Sigmoid colon (tissue), 7 donors: Measurements from ENCODE around the gene CNBP. TPM values are rescaled to one million over a fixed set of nuclear protein-coding genes. Genes with fewer than 3 reads are reported as not detected.
"Not testable (repeated sequence)": the region's sequence is repeated elsewhere in the genome, so short reads cannot be mapped to it uniquely, and the experiment has no call there.

Experiments
- DNase-seq: peaks from one replicate; pipeline ENCODE4 v3.0.0-alpha.2; 2019
- H3K27ac ChIP-seq, 4 donors: fragments of 200-600 bp; sonication (generic); one replicate each; pipeline ENCODE4 v1.5.1; 2016 to 2019; ENCODE audit warnings: mild to moderate bottlenecking in 1 of 4
- H3K27me3 ChIP-seq, 3 donors: fragments of 200-600 bp; sonication (generic); one replicate each; pipeline ENCODE4 v1.5.1; 2019; ENCODE audit warnings: mild to moderate bottlenecking in 1 of 3
- H3K36me3 ChIP-seq, 4 donors: fragments of 200-600 bp; sonication (generic); one replicate each; pipeline ENCODE4 v1.5.1; 2016 to 2019
- H3K4me1 ChIP-seq, 4 donors: fragments of 200-600 bp; sonication (generic); one replicate each; pipeline ENCODE4 v1.5.1; 2017 to 2019
- H3K4me3 ChIP-seq, 4 donors: fragments of 200-600 bp; sonication (generic); one replicate each; pipeline ENCODE4 v1.5.1; 2017 to 2019; ENCODE audit warnings: mild to moderate bottlenecking in 2 of 4, moderate library complexity in 1 of 4
- H3K9me3 ChIP-seq, 4 donors: fragments of 200-600 bp in 3 of 4; sonication (generic) in 3 of 4; one replicate each; pipeline versions ENCODE4 v1.5.1 to v1.6.1; 2013 to 2019
- CTCF ChIP-seq, 4 experiments: fragments of 450-650 bp in 3 of 4; fragments of 200-600 bp in 1 of 4; IDR thresholded peaks; one replicate each; pipeline ENCODE4 v1.5.1; 2016 to 2019; ENCODE audit warnings: antibody characterized with exemption in 4 of 4, mild to moderate bottlenecking in 3 of 4, moderate library complexity in 2 of 4
- EP300 ChIP-seq, 4 donors: sonication (generic); formaldehyde crosslinking; IDR thresholded peaks; one replicate each; pipeline ENCODE4 v1.6.1; 2017; ENCODE audit warnings: antibody characterized with exemption in 4 of 4
- POLR2A ChIP-seq, 2 donors: fragments of 450-650 bp; IDR thresholded peaks; one replicate each; pipeline ENCODE4 v1.6.1; 2016; ENCODE audit warnings: antibody characterized with exemption in 2 of 2, mild to moderate bottlenecking in 2 of 2, moderate library complexity in 2 of 2
- POLR2AphosphoS5 ChIP-seq, 4 donors: sonication (generic); formaldehyde crosslinking; IDR thresholded peaks; one replicate each; pipeline ENCODE4 v1.6.1; 2017; ENCODE audit warnings: antibody characterized with exemption in 4 of 4
- WGBS, 2 donors: extraction: QIAGEN DNeasy Blood & Tissue Kit; methylation state at CpG; one replicate each; pipeline ENCODE4 v1.1.7; 2013; 5-methylcytosine and 5-hydroxymethylcytosine counted together
- intact Hi-C: fragments of 100-400 bp; cut with DNase I; formaldehyde crosslinking; loops from one replicate; pipeline ENCODE4 v1.15.1; 2023
- polyA plus RNA-seq, 3 donors: library from polyadenylated mRNA; stranded (reverse); fragments of 200-250 nt; gene quantifications; one replicate each; pipeline ENCODE4 v1.2.3, GENCODE V29; 2013
- total RNA-seq, 4 donors: library from RNA; depleted of rRNA; stranded (reverse); fragments of >200 nt; gene quantifications; one replicate each; pipeline ENCODE4 v1.1.0, GENCODE V29; 2016
- donor health status: healthy with polysubstance abuse.
- donor health status: Bipolar disorder and iron deficiency.
- donor health status: healthy.

Gene CNBP
- total and polyA plus RNA-seq, 7 donors: 251 to 687 (median 398) TPM

GRCh38 chr3:129144786-129145185 lies 38.9 kb downstream of the CNBP start:
- H3K27ac ChIP-seq: no peak overlapping the region
- TF ChIP-seq EP300 (IDR thresholded peaks at IDR 0.05) (no peak), POLR2A (IDR thresholded peaks at IDR 0.05) (no peak), CTCF (IDR thresholded peaks at IDR 0.05) (no peak), POLR2AphosphoS5 (IDR thresholded peaks at IDR 0.05) (no peak)
- H3K27me3 ChIP-seq: no peaks in the 10 kb centered on the region
- intact Hi-C loops: no loop called here
- no peaks in the 10 kb centered on the region for H3K4me1 ChIP-seq
- DNase-seq: no peak
- no peak overlapping the region for H3K4me3 ChIP-seq
- peaks cover 8 to 77% (median 28%) of the 10 kb centered on the region in 4 donors for H3K36me3 ChIP-seq
- no peaks in the 10 kb centered on the region for H3K9me3 ChIP-seq

GRCh38 chr3:129141011-129141410 lies 42.7 kb downstream of the CNBP start:
- H3K27me3 ChIP-seq, H3K4me1 ChIP-seq, DNase-seq, H3K27ac ChIP-seq, H3K9me3 ChIP-seq, H3K4me3 ChIP-seq, intact Hi-C loops: not testable (repeated sequence)
- peaks cover 11 to 90% (median 36%) of the 10 kb centered on the region in 4 donors for H3K36me3 ChIP-seq
- WGBS, 2 donors: 94 to 96% methylated on average over 5 of the region's 5 CpGs

GRCh38 chr3:129139911-129140310 lies 43.8 kb downstream of the CNBP start:
- no peak overlapping the region for H3K4me3 ChIP-seq
- H3K27ac ChIP-seq: no peak overlapping the region
- WGBS, 2 donors: 53 to 68% methylated on average over 1 of the region's 1 CpG
- H3K36me3 ChIP-seq: peaks cover 9 to 90% (median 36%) of the 10 kb centered on the region in 4 donors
- DNase-seq: no peak
- H3K27me3 ChIP-seq: no peaks in the 10 kb centered on the region
- intact Hi-C loops: no loop called here
- no peaks in the 10 kb centered on the region for H3K9me3 ChIP-seq
- TF ChIP-seq POLR2AphosphoS5 (IDR thresholded peaks at IDR 0.05): no peak
- TF ChIP-seq EP300 (IDR thresholded peaks at IDR 0.05): no peak
- no peak for TF ChIP-seq POLR2A (IDR thresholded peaks at IDR 0.05)
- no peak for TF ChIP-seq CTCF (IDR thresholded peaks at IDR 0.05)
- H3K4me1 ChIP-seq: no peaks in the 10 kb centered on the region

GRCh38 chr3:129136275-129136674 lies 47.4 kb downstream of the CNBP start:
- H3K4me1 ChIP-seq, H3K27ac ChIP-seq, H3K9me3 ChIP-seq, H3K27me3 ChIP-seq, H3K4me3 ChIP-seq, DNase-seq, intact Hi-C loops: not testable (repeated sequence)
- H3K36me3 ChIP-seq: peaks cover 18 to 97% (median 62%) of the 10 kb centered on the region in 4 donors
- 96 to 97% methylated on average over 10 of the region's 10 CpGs for whole genome bisulfite sequencing, 2 donors

- no peak for DNase-seq
- WGBS, 2 donors: 87 to 95% methylated on average over 5 of the region's 5 CpGs
- no peaks in the 10 kb centered on the region for H3K27me3 ChIP-seq
- TF ChIP-seq CTCF (IDR thresholded peaks at IDR 0.05) (no peak), POLR2A (IDR thresholded peaks at IDR 0.05) (no peak), POLR2AphosphoS5 (IDR thresholded peaks at IDR 0.05) (no peak), EP300 (IDR thresholded peaks at IDR 0.05) (no peak)
- no peak overlapping the region for H3K4me3 ChIP-seq
- no peaks in the 10 kb centered on the region for H3K4me1 ChIP-seq
- intact Hi-C loops: no loop called here
- no peaks in the 10 kb centered on the region for H3K9me3 ChIP-seq
- no peak overlapping the region for H3K27ac ChIP-seq
- peaks cover 17 to 99% (median 65%) of the 10 kb centered on the region in 4 donors for H3K36me3 ChIP-seq
Measured at GRCh38 chr3:129132097-129132866, 51.4 kb downstream of the CNBP start.
